Psoas muscle (tissue), 8 donors: ENCODE results near the gene CLASRP. TPM values are rescaled to one million over a fixed set of nuclear protein-coding genes. Genes with fewer than 3 reads are reported as not detected.

Source experiments
- ATAC-seq, 4 donors: fragments of 200-7000 bp; cut with Tn5 transposase; one replicate each; pipeline ENCODE4 v1.9.1; 2020; ENCODE audit warnings: moderate library complexity in 3 of 4, mild to moderate bottlenecking in 2 of 4
- DNase-seq, 2 donors: peaks; one replicate each; pipeline ENCODE4 v3.0.0-alpha.2; 2020
- H3K27ac ChIP-seq: fragments of 200-600 bp; one replicate; pipeline ENCODE4 v1.8.0; 2022
- H3K27me3 ChIP-seq, 3 donors: fragments of 200-600 bp in 1 of 3; one replicate each; pipeline versions ENCODE4 v1.6.1 to v1.8.0; 2013 to 2022; ENCODE audit warnings: low read length in 2 of 3, mild to moderate bottlenecking in 2 of 3, moderate library complexity in 1 of 3; ENCODE audit not compliant: insufficient read depth in 3 of 3
- H3K36me3 ChIP-seq, 2 donors: fragments of 200-600 bp in 1 of 2; one replicate each; pipeline versions ENCODE4 v1.6.1 to v1.8.0; 2013 to 2022; ENCODE audit warnings: low read depth in 1 of 2, mild to moderate bottlenecking in 1 of 2, moderate library complexity in 1 of 2; ENCODE audit not compliant: insufficient read depth in 1 of 2
- H3K4me1 ChIP-seq: fragments of 200-600 bp; one replicate; pipeline ENCODE4 v1.8.0; 2022
- H3K4me3 ChIP-seq: fragments of 200-600 bp; one replicate; pipeline ENCODE4 v1.8.0; 2022; ENCODE audit warnings: mild to moderate bottlenecking
- H3K9me3 ChIP-seq: fragments of 200-600 bp; one replicate; pipeline ENCODE4 v1.8.0; 2022
- CTCF ChIP-seq: fragments of 200-600 bp; IDR thresholded peaks from one replicate; pipeline ENCODE4 v1.8.0; 2022; ENCODE audit warnings: antibody characterized with exemption
- WGBS, 3 donors: extraction: QIAGEN DNeasy Blood & Tissue Kit; methylation state at CpG; one replicate each; pipeline versions ENCODE4 v1.1.6 to v1.1.7; 2013; 5-methylcytosine and 5-hydroxymethylcytosine counted together
- intact Hi-C, 2 donors: fragments of 100-400 bp; cut with DNase I; formaldehyde crosslinking; loops; one replicate each; pipeline versions ENCODE4 v1.11.0 to v1.14.2; 2022
- polyA plus RNA-seq, 3 donors: library from polyadenylated mRNA; stranded (reverse); fragments of 200-250 nt; gene quantifications; one replicate each; pipeline ENCODE4 v1.2.3, GENCODE V29; 2013
- total RNA-seq, 4 donors: library from RNA; stranded (reverse); fragmentation: NEBNext Ultra II Directional in 2 of 4; extraction: Animal tissue kit (Norgen Biotek cat#: 25700) in 2 of 4; gene quantifications; one replicate each; pipeline versions ENCODE4 v1.2.1 to v1.2.4, GENCODE V29; 2021 to 2023
- donor health status: healthy with polysubstance abuse.
- donor health status: DM: no; HTN: no; CAD: no; lungs with moderate emphysema.
- donor health status: Bipolar disorder and iron deficiency.
- donor health status: healthy.
- donor health status: DM: yes; HTN: yes; CAD: no.
- donor health status: DM: no; HTN: no; CAD: no.
- donor health status: DM: no; HTN: no; CAD: no.
- donor health status: DM: yes; HTN: yes; CAD: no.

Gene CLASRP
- total and polyA plus RNA-seq, 7 donors, result 30.8 to 65.9 (median 37.4) TPM

GRCh38 chr19:45019187-45019586 is 19.7 kb upstream of the CLASRP start:
- 90 to 98% (median 97%) methylated on average over 2 of the region's 2 CpGs for WGBS, 3 donors
- Histone ChIP-seq H3K27ac (no peak overlapping the region), H3K36me3 (peaks cover 0 to 32% of the 10 kb centered on the region in 2 donors), H3K4me1 (no peaks in the 10 kb centered on the region), H3K9me3 (no peaks in the 10 kb centered on the region), H3K4me3 (no peak overlapping the region), H3K27me3 (no peaks in the 10 kb centered on the region)
- ATAC-seq (no peak), DNase-seq (no peak)
- no peak for TF ChIP-seq CTCF
- intact Hi-C loops, result loop anchor here in 1 of 2 donors (10.0 kb wide), 1 partner anchor 106 kb away; no protein-coding TSS in a partner anchor

GRCh38 chr19:45020071-45020470 is 18.8 kb upstream of the CLASRP start:
- no peak overlapping the region for H3K4me3 ChIP-seq
- H3K36me3 ChIP-seq, result peaks cover 0 to 23% of the 10 kb centered on the region in 2 donors
- ATAC-seq (no peak), DNase-seq (no peak)
- intact Hi-C loops, result no loop called here
- no peaks in the 10 kb centered on the region for H3K4me1 ChIP-seq
- 87 to 95% (median 88%) methylated on average over 3 of the region's 3 CpGs for WGBS, 3 donors
- no peaks in the 10 kb centered on the region for H3K9me3 ChIP-seq
- no peaks in the 10 kb centered on the region for H3K27me3 ChIP-seq
- H3K27ac ChIP-seq, result no peak overlapping the region
- no peak for TF ChIP-seq CTCF

GRCh38 chr19:45021971-45022370 is 16.9 kb upstream of the CLASRP start:
- Histone ChIP-seq H3K9me3 (no peaks in the 10 kb centered on the region), H3K27ac (no peak overlapping the region), H3K27me3 (no peaks in the 10 kb centered on the region), H3K36me3 (peaks cover 0 to 27% of the 10 kb centered on the region in 2 donors), H3K4me3 (no peak overlapping the region), H3K4me1 (no peaks in the 10 kb centered on the region)
- DNase-seq (no peak), ATAC-seq (no peak)
- TF ChIP-seq CTCF, result no peak
- 79 to 82% (median 79%) methylated on average over 13 to 14 of the region's 14 CpGs for whole genome bisulfite sequencing, 3 donors
- intact Hi-C loops, result no loop called here

DNA sequence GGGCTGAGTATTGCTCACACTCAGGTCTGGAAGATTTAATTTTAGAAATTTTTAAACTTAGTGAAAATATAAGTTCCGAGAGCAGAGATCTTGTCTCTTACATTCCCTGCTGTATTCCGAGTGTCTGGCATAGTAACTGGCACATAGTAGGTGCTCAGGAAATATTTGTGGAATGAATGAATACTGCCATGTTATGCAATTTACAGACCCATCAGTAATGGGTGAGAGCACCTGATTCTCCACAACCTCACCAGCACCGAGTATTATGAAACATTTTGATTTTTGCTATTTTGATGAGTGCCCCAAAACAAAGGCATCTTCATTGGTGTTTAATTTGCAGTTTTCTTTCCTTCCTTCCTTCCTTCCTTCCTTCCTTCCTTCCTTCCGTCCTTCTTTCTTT is 15.8 kb upstream of the CLASRP start:
- intact Hi-C loops, result no loop called here
- 81 to 88% (median 88%) methylated on average over 4 of the region's 4 CpGs for WGBS, 3 donors
- Histone ChIP-seq H3K27ac (no peak overlapping the region), H3K4me1 (no peaks in the 10 kb centered on the region), H3K27me3 (no peaks in the 10 kb centered on the region), H3K9me3 (no peaks in the 10 kb centered on the region), H3K36me3 (peaks cover 0 to 36% of the 10 kb centered on the region in 2 donors), H3K4me3 (no peak overlapping the region)
- no peak for TF ChIP-seq CTCF
- ATAC-seq (no peak), DNase-seq (no peak)

DNA sequence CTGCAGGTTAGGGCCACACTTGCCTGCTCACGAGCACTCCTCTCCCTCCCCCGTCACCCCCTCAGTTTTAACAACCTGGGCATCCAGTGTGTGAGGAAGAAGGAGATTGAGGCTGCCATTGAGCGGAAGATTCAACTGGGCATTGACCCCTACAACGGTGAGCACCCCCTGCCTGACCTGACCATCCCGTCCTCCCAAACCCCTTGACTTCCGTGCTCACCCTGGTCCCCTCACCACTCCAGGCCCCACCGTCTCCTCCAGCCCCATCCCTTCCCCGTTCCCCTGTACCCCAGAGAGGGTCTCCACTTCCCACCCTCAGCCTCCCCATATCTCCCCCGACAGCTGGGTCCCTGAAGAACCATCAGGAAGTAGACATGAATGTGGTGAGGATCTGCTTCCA is 13.6 kb upstream of the CLASRP start:
- Histone ChIP-seq H3K27ac (no peak overlapping the region), H3K36me3 (peaks cover 0 to 53% of the 10 kb centered on the region in 2 donors), H3K27me3 (no peaks in the 10 kb centered on the region), H3K9me3 (no peaks in the 10 kb centered on the region), H3K4me3 (no peak overlapping the region), H3K4me1 (no peaks in the 10 kb centered on the region)
- no peak for TF ChIP-seq CTCF
- intact Hi-C loops, result no loop called here
- DNase-seq (no peak), ATAC-seq (no peak)
- 91 to 96% (median 92%) methylated on average over 8 to 9 of the region's 9 CpGs for WGBS, 3 donors
